HCT116 (cell line): ENCODE results near the gene UACA. TPM values are rescaled to one million over a fixed set of nuclear protein-coding genes. Genes with fewer than 3 reads are reported as not detected.

ENCODE experiments used
- ATAC-seq: fragments of 200-7000 bp; cut with Tn5 transposase; 2 replicates; pipeline ENCODE4 v1.9.1; 2020; ENCODE audit warnings: mild to moderate bottlenecking, moderate library complexity
- BruUV-seq: library from RNA; stranded (reverse); fragments of 400-500 nt; replicated peaks from 2 replicates; lab custom pipeline; 2021; lab: Mats Ljungman, UMichigan
- CTCF ChIA-PET: fragments of 300-600 bp; sonication (Branson Sonifier 250); formaldehyde crosslinking; loops from one replicate; lab custom pipeline; 2021; ENCODE audit warnings: antibody characterized with exemption; lab: Charles Lee
- POLR2A ChIA-PET: fragments of 300-600, 350-600 bp; sonication (Branson Sonifier 250); formaldehyde crosslinking; loops from one replicate; lab custom pipeline; 2021; ENCODE audit warnings: antibody characterized with exemption; lab: Charles Lee
- RAD21 ChIA-PET, 2 experiments: fragments of 300-600 bp; sonication (Branson Sonifier 250); formaldehyde crosslinking; loops; one replicate each; lab custom pipeline; 2023; ENCODE audit warnings: low total read pairs in 2 of 2; ENCODE audit not compliant: uncharacterized antibody in 2 of 2, unreplicated experiment in 2 of 2, low non-redundant PET in 1 of 2; lab: Charles Lee
- DNase-seq: peaks from one replicate; pipeline ENCODE4 v3.0.0-alpha.2; 2010; ENCODE audit warnings: low read depth, low spot score
- H2AFZ ChIP-seq: fragments of 200-600 bp; shearing (Covaris generic), sonication (generic); 2 replicates; pipeline ENCODE4 v1.6.1; 2017; ENCODE audit warnings: low read depth, mixed run types, mixed read lengths, antibody characterized with exemption, low read length; ENCODE audit not compliant: poor library complexity, severe bottlenecking
- H3K27ac ChIP-seq: 2 replicates; pipeline ENCODE4 v1.5.1; 2012; ENCODE audit warnings: low read depth, low read length
- H3K27me3 ChIP-seq: fragments of 200-600 bp; sonication (generic); 2 replicates; pipeline ENCODE4 v1.6.1; 2016; ENCODE audit warnings: mixed run types, low read length, mixed read lengths; ENCODE audit not compliant: insufficient read depth
- H3K36me3 ChIP-seq, 2 experiments: fragments of 200-500 bp in 1 of 2; fragments of 200-600 bp in 1 of 2; sonication (Bioruptor generic) in 1 of 2; sonication (generic) in 1 of 2; 2 replicates each; pipeline versions ENCODE4 v1.5.1 to v1.6.1; 2014 to 2016; ENCODE audit warnings: low read length in 2 of 2, inconsistent platforms in 1 of 2, mixed read lengths in 1 of 2, mixed run types in 1 of 2; ENCODE audit not compliant: insufficient read depth in 2 of 2, control insufficient read depth in 1 of 2
- H3K4me1 ChIP-seq, 2 experiments: fragments of 200-600 bp in 1 of 2; sonication (generic) in 1 of 2; 2 replicates each; pipeline versions ENCODE4 v1.5.1 to v1.6.1; 2012 to 2017; ENCODE audit warnings: low read length in 2 of 2, inconsistent platforms in 1 of 2, mild to moderate bottlenecking in 1 of 2, mixed read lengths in 1 of 2, mixed run types in 1 of 2, moderate library complexity in 1 of 2; ENCODE audit not compliant: insufficient read depth in 2 of 2, control insufficient read depth in 1 of 2
- H3K4me2 ChIP-seq: fragments of 200-600 bp; sonication (generic); 2 replicates; pipeline ENCODE4 v1.6.1; 2017; ENCODE audit warnings: mixed run types, low read length, mixed read lengths
- H3K4me3 ChIP-seq, 2 experiments: fragments of 200-600 bp in 1 of 2; sonication (generic) in 1 of 2; replicated peaks in 1 of 2; 2 replicates each; pipeline ENCODE4 v1.5.1; 2011 to 2016; ENCODE audit warnings: low read length in 2 of 2, control low read depth in 1 of 2, low read depth in 1 of 2, mild to moderate bottlenecking in 1 of 2, mixed read lengths in 1 of 2, mixed run types in 1 of 2
- H3K79me2 ChIP-seq: fragments of 200-600 bp; sonication (generic); 2 replicates; pipeline ENCODE4 v1.6.1; 2017; ENCODE audit warnings: mild to moderate bottlenecking, mixed run types, low read length, moderate library complexity, mixed read lengths; ENCODE audit not compliant: insufficient read depth
- H3K9ac ChIP-seq: fragments of 200-600 bp; sonication (generic); 2 replicates; pipeline ENCODE4 v1.6.1; 2016; ENCODE audit warnings: low read length, mixed read lengths
- H3K9me2 ChIP-seq: fragments of 200-600 bp; sonication (generic), shearing (Covaris generic); 2 replicates; pipeline ENCODE4 v1.6.1; 2017; ENCODE audit warnings: mixed run types, mild to moderate bottlenecking, moderate library complexity; ENCODE audit not compliant: insufficient read depth
- H3K9me3 ChIP-seq, 2 experiments: fragments of 200-500 bp in 1 of 2; fragments of 200-600 bp in 1 of 2; sonication (Bioruptor generic) in 1 of 2; sonication (generic) in 1 of 2; 2 replicates each; pipeline ENCODE4 v1.6.1; 2014 to 2017; ENCODE audit warnings: low read length in 2 of 2, mixed read lengths in 2 of 2, inconsistent platforms in 1 of 2, low read depth in 1 of 2, mild to moderate bottlenecking in 1 of 2, mixed run types in 1 of 2, moderate library complexity in 1 of 2; ENCODE audit not compliant: control insufficient read depth in 1 of 2, insufficient read depth in 1 of 2
- H4K20me1 ChIP-seq: fragments of 200-600 bp; sonication (generic), shearing (Covaris generic); 2 replicates; pipeline ENCODE4 v1.6.1; 2017; ENCODE audit warnings: mixed run types, mild to moderate bottlenecking, moderate library complexity; ENCODE audit not compliant: insufficient read depth
- ATF3 ChIP-seq: IDR thresholded peaks from 2 replicates; pipeline ENCODE4 v1.6.1; 2012
- CBX3 ChIP-seq: IDR thresholded peaks from 2 replicates; pipeline ENCODE4 v1.6.1; 2012; ENCODE audit warnings: low read depth
- CEBPB ChIP-seq: IDR thresholded peaks from 2 replicates; pipeline ENCODE4 v1.6.1; 2012; ENCODE audit warnings: low read depth
- EGR1 ChIP-seq: IDR thresholded peaks from 2 replicates; pipeline ENCODE4 v1.6.1; 2012; ENCODE audit warnings: low read depth
- ELF1 ChIP-seq: IDR thresholded peaks from 2 replicates; pipeline ENCODE4 v1.6.1; 2012; ENCODE audit warnings: low read depth, borderline replicate concordance
- EZH2phosphoT487 ChIP-seq: fragments of 200-600 bp; IDR thresholded peaks from 2 replicates; pipeline ENCODE4 v1.6.1; 2018; ENCODE audit warnings: antibody characterized with exemption, borderline replicate concordance
- FOSL1 ChIP-seq: IDR thresholded peaks from 2 replicates; pipeline ENCODE4 v1.6.1; 2012; ENCODE audit warnings: low read depth
- JUND ChIP-seq: IDR thresholded peaks from 2 replicates; pipeline ENCODE4 v1.6.1; 2012
- POLR2A ChIP-seq: IDR thresholded peaks from 2 replicates; pipeline ENCODE4 v1.7.0; 2011; ENCODE audit warnings: borderline replicate concordance; ENCODE audit not compliant: insufficient read depth, insufficient read length; ENCODE audit errors: extremely low read depth
- POLR2AphosphoS5 ChIP-seq: IDR thresholded peaks from 2 replicates; pipeline ENCODE4 v1.6.1; 2011; ENCODE audit warnings: mild to moderate bottlenecking, low read depth, low read length, moderate library complexity
- RAD21 ChIP-seq: IDR thresholded peaks from 2 replicates; pipeline ENCODE4 v1.6.1; 2012; ENCODE audit warnings: low read depth, mild to moderate bottlenecking
- REST ChIP-seq: IDR thresholded peaks from 2 replicates; pipeline ENCODE4 v1.6.1; 2012; ENCODE audit warnings: low read depth
- SIN3A ChIP-seq: IDR thresholded peaks from 2 replicates; pipeline ENCODE4 v1.6.1; 2012; ENCODE audit warnings: low read depth
- TCF7L2 ChIP-seq: IDR thresholded peaks from 2 replicates; pipeline ENCODE4 v1.7.0; 2011; ENCODE audit warnings: borderline replicate concordance, inconsistent platforms; ENCODE audit not compliant: insufficient read depth, insufficient read length; ENCODE audit errors: extremely low read depth
- YY1 ChIP-seq: IDR thresholded peaks from 2 replicates; pipeline ENCODE4 v1.6.1; 2011; ENCODE audit warnings: low read length, low read depth, moderate library complexity, mild to moderate bottlenecking; ENCODE audit not compliant: insufficient replicate concordance; ENCODE audit errors: extremely low read depth
- ZFX ChIP-seq: fragments of 450-650 bp; IDR thresholded peaks from 2 replicates; pipeline ENCODE4 v1.6.1; 2017
- ZNF274 ChIP-seq: fragments of 200-500 bp; sonication (Bioruptor generic); IDR thresholded peaks from 2 replicates; pipeline ENCODE4 v1.6.1; 2014; ENCODE audit warnings: mild to moderate bottlenecking, low read depth, low read length, inconsistent platforms
- intact Hi-C: fragments of 100-400 bp; cut with micrococcal nuclease; formaldehyde crosslinking; loops from 2 replicates; pipeline ENCODE4 v1.10.0; 2022
- total RNA-seq: library from RNA; stranded (reverse); gene quantifications from one replicate; pipeline ENCODE4 v1.2.1, GENCODE V29; 2021; ENCODE audit not compliant: unreplicated experiment

Gene UACA
- total RNA-seq, 1 experiment from 2014 or later, result 47.4 TPM

GRCh38 chr15:70707686-70708300 lies 55.6 kb downstream of the UACA start (continued):
- no peak for TF ChIP-seq CBX3
- TF ChIP-seq YY1, result no peak

- intact Hi-C loops, result no loop called here
- H3K27me3 ChIP-seq, result no peaks in the 10 kb centered on the region
- peaks cover 4% of the 10 kb centered on the region; the same call in 1 of the 2 replicates for H3K79me2 ChIP-seq
- no peak overlapping the region for H3K4me2 ChIP-seq
- ChIA-PET POLR2A (no interaction called here), RAD21 (no interaction called here), CTCF (no interaction called here)
- no TSS peak for BruUV-seq
- DNase-seq (no peak), ATAC-seq (no peak)
- H3K9me2 ChIP-seq, result no peaks in the 10 kb centered on the region
- no peak overlapping the region for H3K9ac ChIP-seq
- no peaks in the 10 kb centered on the region for H4K20me1 ChIP-seq
- no peak overlapping the region for H3K27ac ChIP-seq
- no peak for TF ChIP-seq FOSL1
- TF ChIP-seq YY1, result no peak
- no peak overlapping the region for H2AFZ ChIP-seq
- H3K4me1 ChIP-seq, result peaks cover 5 to 33% of the 10 kb centered on the region in 2 experiments; a peak in 3 of 4 replicates
- no peak overlapping the region for H3K4me3 ChIP-seq
- no peaks in the 10 kb centered on the region for H3K36me3 ChIP-seq
- no peaks in the 10 kb centered on the region for H3K9me3 ChIP-seq
Observed at GRCh38 chr15:70704731-70705130, 58.6 kb downstream of the UACA start.

GRCh38 chr15:70704166-70704565 lies 59.2 kb downstream of the UACA start:
- ChIA-PET CTCF (interaction anchor here (2.7 kb wide), 1 partner anchor 18 kb away, joined by 13 read pairs; no protein-coding TSS in a partner anchor), POLR2A (no interaction called here), RAD21 (no interaction called here)
- DNase-seq (no peak), ATAC-seq (no peak)
- H3K36me3 ChIP-seq, result no peaks in the 10 kb centered on the region
- no peaks in the 10 kb centered on the region for H3K9me2 ChIP-seq
- H4K20me1 ChIP-seq, result no peaks in the 10 kb centered on the region
- no peaks in the 10 kb centered on the region for H3K27me3 ChIP-seq
- peaks cover 3% of the 10 kb centered on the region; the same call in 1 of the 2 replicates for H3K79me2 ChIP-seq
- no peak overlapping the region for H3K9ac ChIP-seq
- no peak overlapping the region for H3K27ac ChIP-seq
- no peak overlapping the region for H2AFZ ChIP-seq
- intact Hi-C loops, result no loop called here
- H3K4me1 ChIP-seq, result peaks cover 6 to 39% of the 10 kb centered on the region in 2 experiments; a peak in 3 of 4 replicates
- BruUV-seq, result no TSS peak
- H3K4me3 ChIP-seq, result no peak overlapping the region
- H3K4me2 ChIP-seq, result no peak overlapping the region
- H3K9me3 ChIP-seq, result no peaks in the 10 kb centered on the region
- TF ChIP-seq TCF7L2, result no peak
- no peak for TF ChIP-seq JUND
- TF ChIP-seq SIN3A, result no peak
- TF ChIP-seq CEBPB, result no peak
- TF ChIP-seq ZFX, result no peak
- no peak for TF ChIP-seq EZH2phosphoT487
- TF ChIP-seq ATF3, result no peak
- TF ChIP-seq POLR2A, result no peak
- TF ChIP-seq ZNF274, result no peak
- TF ChIP-seq CBX3, result no peak
- no peak for TF ChIP-seq FOSL1
- no peak for TF ChIP-seq YY1
- TF ChIP-seq POLR2AphosphoS5, result no peak
- no peak for TF ChIP-seq ELF1
- no peak for TF ChIP-seq RAD21
- no peak for TF ChIP-seq REST
- no peak for TF ChIP-seq EGR1
